Progenitor cell of endocrine pancreas (in vitro differentiated cells): Measurements from ENCODE around the gene GMFB. TPM values are rescaled to one million over a fixed set of nuclear protein-coding genes. Genes with fewer than 3 reads are reported as not detected.

ENCODE experiments used
- DNase-seq: peaks from one replicate; pipeline ENCODE4 v3.0.0; 2021; ENCODE audit warnings: low spot score; ENCODE audit not compliant: unreplicated experiment
- H3K27ac Mint-ChIP-seq: 2 replicates; pipeline ENCODE4 v1.8.0; 2021; ENCODE audit warnings: mild to moderate bottlenecking, moderate library complexity, mixed read lengths
- H3K27me3 Mint-ChIP-seq: 2 replicates; pipeline ENCODE4 v1.8.0; 2021; ENCODE audit warnings: mixed read lengths
- H3K36me3 Mint-ChIP-seq: 2 replicates; pipeline ENCODE4 v1.8.0; 2022; ENCODE audit warnings: mixed read lengths; ENCODE audit not compliant: insufficient read depth
- H3K4me1 Mint-ChIP-seq: 2 replicates; pipeline ENCODE4 v1.8.0; 2021; ENCODE audit warnings: low read depth, mixed read lengths
- H3K4me3 Mint-ChIP-seq: 2 replicates; pipeline ENCODE4 v1.8.0; 2021; ENCODE audit warnings: low read depth, mild to moderate bottlenecking, moderate library complexity, mixed read lengths
- H3K9me3 Mint-ChIP-seq: 2 replicates; pipeline ENCODE4 v1.8.0; 2021; ENCODE audit warnings: low read depth, mixed read lengths
- CTCF ChIP-seq: fragments of 200-600 bp; sonication (generic); IDR thresholded peaks from one replicate; pipeline ENCODE4 v1.5.0; 2021; ENCODE audit warnings: antibody characterized with exemption, mild to moderate bottlenecking; ENCODE audit not compliant: unreplicated experiment
- total RNA-seq: library from RNA; stranded (reverse); gene quantifications from 2 replicates; pipeline ENCODE4 v1.2.1, GENCODE V29; 2021

The GMFB gene
- total RNA-seq, 1 donor from 2014 or later, result 47.6 TPM

- H3K27ac Mint-ChIP-seq, result no peak overlapping the region
- no peak for TF ChIP-seq CTCF
- H3K27me3 Mint-ChIP-seq, result peaks cover 3% of the 10 kb centered on the region
- no peaks in the 10 kb centered on the region for H3K36me3 Mint-ChIP-seq
- H3K9me3 Mint-ChIP-seq, result no peaks in the 10 kb centered on the region
- peaks cover 9% of the 10 kb centered on the region for H3K4me1 Mint-ChIP-seq
- H3K4me3 Mint-ChIP-seq, result no peak overlapping the region
- DNase-seq, result no peak
Observed at GRCh38 chr14:54502602-54503001, 13.8 kb upstream of the GMFB start.

GRCh38 chr14:54501480-54501879 is 12.7 kb upstream of the GMFB start:
- Mint-ChIP-seq H3K4me3 (no peak overlapping the region), H3K9me3 (no peaks in the 10 kb centered on the region), H3K27me3 (no peaks in the 10 kb centered on the region), H3K36me3 (no peaks in the 10 kb centered on the region), H3K4me1 (peaks cover 11% of the 10 kb centered on the region), H3K27ac (no peak overlapping the region)
- TF ChIP-seq CTCF, result no peak
- DNase-seq, result no peak

- no peak overlapping the region for H3K27ac Mint-ChIP-seq
- H3K4me1 Mint-ChIP-seq, result peaks cover 12% of the 10 kb centered on the region
- no peaks in the 10 kb centered on the region for H3K27me3 Mint-ChIP-seq
Observed at GRCh38 chr14:54500744-54501143, 12.0 kb upstream of the GMFB start.

GRCh38 chr14:54498579-54498978 is 9.8 kb upstream of the GMFB start:
- no peaks in the 10 kb centered on the region for H3K27me3 Mint-ChIP-seq
- H3K4me3 Mint-ChIP-seq, result no peak overlapping the region
- DNase-seq, result no peak
- no peak for TF ChIP-seq CTCF
- H3K4me1 Mint-ChIP-seq, result peaks cover 12% of the 10 kb centered on the region
- no peaks in the 10 kb centered on the region for H3K9me3 Mint-ChIP-seq
- H3K27ac Mint-ChIP-seq, result no peak overlapping the region
- H3K36me3 Mint-ChIP-seq, result no peaks in the 10 kb centered on the region

More at GRCh38 chr14:54500744-54501143, 12.0 kb upstream of the GMFB start:
- Mint-ChIP-seq H3K36me3 (no peaks in the 10 kb centered on the region), H3K4me3 (no peak overlapping the region), H3K9me3 (no peaks in the 10 kb centered on the region)
- TF ChIP-seq CTCF, result no peak
- no peak for DNase-seq

- Mint-ChIP-seq H3K36me3 (no peaks in the 10 kb centered on the region), H3K27me3 (no peaks in the 10 kb centered on the region), H3K4me1 (peaks cover 12% of the 10 kb centered on the region), H3K9me3 (no peaks in the 10 kb centered on the region), H3K4me3 (no peak overlapping the region), H3K27ac (no peak overlapping the region)
- no peak for TF ChIP-seq CTCF
- no peak for DNase-seq
Observed at GRCh38 chr14:54498095-54498531, 9.3 kb upstream of the GMFB start.
